GM21786 (cell line): ENCODE data around the gene ELMO3.

Experiments used
- ATAC-seq: cut with Tn5 transposase; IDR thresholded peaks from one replicate; pipeline ENCODE4 v1.9.1; 2021; ENCODE audit not compliant: unreplicated experiment

The ELMO3 gene

DNA sequence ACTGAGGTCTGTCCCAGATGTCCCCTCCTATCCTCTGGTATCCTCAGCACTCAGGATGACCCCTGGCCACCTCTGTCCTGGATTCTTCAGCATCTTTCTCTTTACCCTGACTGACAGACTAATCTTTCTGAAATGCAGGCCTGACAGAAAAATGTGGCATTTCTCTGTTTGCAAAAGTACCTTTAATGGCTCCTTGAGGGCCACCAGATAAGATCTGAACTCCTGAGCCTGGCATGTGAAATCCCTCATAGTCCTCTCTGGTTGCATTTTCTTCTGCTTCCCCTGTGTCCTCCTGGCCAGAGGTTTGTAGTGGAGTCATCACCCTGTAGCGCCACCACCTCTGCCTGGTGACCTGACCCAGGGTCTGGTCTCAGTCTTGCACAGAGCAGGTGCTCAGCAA, 2.0 kb upstream of the ELMO3 start:
- no peak for ATAC-seq

GRCh38 chr16:67197704-67198103, 1.2 kb upstream of the ELMO3 start:
- ATAC-seq: no peak

DNA sequence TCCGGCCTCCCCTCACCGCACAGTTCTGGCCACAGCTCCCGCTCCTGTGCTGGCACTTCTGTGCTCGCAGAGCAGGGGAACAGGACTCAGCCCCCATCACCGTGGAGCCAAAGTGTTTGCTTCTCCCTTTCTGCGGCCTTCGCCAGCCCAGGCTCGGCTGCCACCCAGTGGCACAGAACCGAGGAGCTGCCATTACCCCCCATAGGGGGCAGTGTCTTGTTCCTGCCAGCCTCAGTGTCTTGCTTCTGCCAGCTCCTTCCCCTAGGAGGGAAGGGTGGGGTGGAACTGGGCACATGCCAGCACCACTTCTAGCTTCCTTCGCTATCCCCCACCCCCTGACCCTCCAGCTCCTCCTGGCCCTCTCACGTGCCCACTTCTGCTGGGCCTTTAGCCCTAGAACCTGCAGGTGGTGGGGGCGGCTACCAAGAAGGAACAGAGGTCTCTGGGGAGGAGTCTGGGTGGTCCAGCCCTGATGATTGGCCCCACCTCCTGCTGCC, 645 bp upstream of the ELMO3 start:
- no peak for ATAC-seq

GRCh38 chr16:67199808-67200198, 872 bp downstream of the ELMO3 start:
- no peak for ATAC-seq

DNA sequence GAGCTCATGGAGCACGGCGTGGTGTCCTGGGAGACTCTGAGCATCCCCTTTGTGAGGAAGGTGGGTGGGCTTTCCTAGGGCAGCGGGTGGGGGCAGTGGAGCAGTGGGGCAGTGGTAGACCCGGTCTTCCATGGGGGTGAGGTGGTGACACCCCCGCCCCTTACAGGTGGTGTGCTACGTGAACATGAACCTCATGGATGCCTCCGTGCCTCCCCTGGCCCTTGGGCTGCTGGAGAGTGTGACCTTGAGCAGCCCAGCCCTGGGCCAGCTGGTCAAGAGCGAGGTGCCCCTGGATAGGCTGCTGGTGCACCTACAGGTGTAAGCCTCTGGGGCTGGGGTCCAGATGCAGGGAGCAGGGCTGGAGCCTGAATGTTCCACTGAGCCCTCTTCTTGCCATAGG, 1.6 kb downstream of the ELMO3 start:
- no peak for ATAC-seq

DNA sequence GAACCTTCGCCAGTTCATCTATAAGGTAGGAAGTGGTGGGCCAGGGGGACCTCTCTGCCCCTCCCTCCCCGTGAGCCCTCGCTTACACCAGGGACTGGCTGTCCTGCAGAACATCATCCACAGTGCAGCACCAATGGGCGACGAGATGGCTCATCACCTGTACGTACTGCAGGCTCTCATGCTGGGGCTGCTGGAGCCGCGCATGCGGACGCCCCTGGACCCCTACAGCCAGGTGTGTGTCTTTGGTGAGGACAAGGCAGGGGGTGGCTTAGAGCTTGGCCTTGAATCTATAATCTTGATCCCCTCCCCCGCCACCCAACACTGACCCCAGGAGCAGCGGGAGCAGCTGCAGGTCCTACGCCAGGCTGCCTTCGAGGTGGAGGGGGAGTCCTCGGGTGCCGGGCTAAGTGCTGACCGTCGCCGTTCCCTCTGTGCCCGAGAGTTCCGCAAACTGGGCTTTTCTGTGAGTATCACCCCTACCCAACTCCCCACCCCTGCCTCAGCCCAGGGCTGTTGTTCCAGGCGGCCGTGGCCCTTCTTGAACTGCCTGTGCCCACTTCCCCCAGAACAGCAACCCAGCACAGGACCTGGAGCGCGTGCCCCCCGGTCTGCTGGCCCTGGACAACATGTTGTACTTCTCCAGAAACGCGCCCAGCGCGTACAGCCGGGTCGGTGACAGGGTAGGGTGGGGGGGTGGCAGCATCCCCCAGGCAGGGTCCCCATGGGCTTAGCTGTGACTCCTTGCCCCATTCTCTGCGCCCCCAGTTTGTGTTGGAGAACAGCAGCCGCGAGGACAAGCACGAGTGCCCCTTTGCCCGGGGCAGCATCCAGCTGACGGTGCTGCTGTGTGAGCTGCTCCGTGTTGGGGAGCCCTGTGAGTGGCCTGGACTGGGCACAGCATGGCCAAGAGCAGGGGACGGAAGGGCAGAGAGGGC, 2.7 kb downstream of the ELMO3 start:
- no peak for ATAC-seq

DNA sequence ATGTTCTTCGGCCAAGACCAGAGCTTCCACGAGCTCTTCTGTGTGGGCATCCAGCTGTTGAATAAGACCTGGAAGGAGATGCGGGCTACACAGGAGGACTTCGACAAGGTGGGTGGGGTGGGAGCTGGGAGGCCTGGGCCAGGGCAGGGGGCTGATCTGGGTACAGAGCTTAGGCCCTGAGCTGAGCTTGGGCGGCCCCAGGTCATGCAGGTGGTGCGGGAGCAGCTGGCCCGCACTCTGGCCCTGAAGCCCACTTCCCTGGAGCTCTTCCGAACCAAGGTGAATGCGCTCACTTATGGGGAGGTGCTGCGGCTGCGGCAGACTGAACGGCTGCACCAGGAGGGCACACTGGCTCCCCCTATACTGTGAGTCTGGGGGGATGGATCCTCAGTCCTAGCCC, 3.5 kb downstream of the ELMO3 start:
- ATAC-seq: no peak

DNA sequence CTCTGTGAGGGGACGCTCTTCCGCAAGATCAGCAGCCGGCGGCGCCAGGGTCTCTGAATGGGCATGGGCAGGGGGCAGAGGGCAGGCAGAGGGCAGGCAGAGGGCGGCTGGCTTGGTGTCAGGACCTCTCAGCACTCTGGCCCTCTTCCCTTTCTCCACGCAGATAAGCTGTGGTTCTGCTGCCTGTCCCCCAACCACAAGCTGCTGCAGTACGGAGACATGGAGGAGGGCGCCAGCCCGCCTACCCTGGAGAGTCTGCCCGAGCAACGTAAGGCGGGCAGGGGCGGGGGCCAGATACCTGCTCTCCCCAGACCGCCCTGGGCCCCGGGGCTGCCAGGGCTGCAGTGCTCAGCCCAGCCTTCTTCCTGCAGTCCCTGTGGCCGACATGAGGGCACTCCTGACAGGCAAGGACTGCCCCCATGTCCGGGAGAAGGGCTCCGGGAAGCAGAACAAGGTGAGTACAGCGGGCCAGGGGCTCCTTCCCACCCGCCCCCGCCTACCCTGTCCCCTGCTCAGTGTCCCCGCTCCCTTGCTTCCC, 4.1 kb downstream of the ELMO3 start:
- ATAC-seq: no peak

GRCh38 chr16:67204076-67204475, 5.1 kb downstream of the ELMO3 start:
- ATAC-seq: no peak

DNA sequence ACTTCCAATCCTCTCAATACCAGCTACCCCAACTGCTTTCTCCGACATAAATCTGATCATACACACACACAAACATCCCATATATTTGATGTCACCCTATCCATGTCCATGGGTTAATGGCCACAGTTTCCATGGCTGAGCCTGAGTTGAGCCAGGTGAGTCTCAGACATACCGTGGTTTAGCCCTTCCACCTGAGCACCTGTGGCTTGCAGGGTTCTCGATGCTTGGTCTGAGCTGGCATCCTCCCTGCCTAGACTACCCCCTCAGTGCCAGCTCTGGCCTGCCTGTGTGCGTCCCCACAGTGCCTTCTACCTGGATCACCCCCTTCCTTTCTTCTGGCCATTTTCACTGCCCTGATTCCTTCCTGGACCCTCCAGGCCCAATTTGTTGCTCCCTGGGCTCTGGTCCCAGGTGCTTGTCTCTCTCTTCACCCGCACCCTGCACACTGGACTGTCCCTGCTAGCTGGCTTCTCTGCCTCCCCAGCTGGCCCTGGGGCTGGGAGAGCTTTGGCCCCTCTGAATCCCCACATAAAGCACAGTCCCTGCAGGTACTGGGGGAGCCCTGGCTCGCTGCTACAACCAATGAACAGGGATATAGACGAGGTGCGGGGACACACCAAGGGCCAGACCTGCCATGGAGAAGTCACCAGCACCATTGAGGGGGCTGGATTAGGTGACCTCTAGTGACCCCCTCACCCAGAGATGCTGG, 7.4 kb downstream of the ELMO3 start:
- no peak for ATAC-seq

DNA sequence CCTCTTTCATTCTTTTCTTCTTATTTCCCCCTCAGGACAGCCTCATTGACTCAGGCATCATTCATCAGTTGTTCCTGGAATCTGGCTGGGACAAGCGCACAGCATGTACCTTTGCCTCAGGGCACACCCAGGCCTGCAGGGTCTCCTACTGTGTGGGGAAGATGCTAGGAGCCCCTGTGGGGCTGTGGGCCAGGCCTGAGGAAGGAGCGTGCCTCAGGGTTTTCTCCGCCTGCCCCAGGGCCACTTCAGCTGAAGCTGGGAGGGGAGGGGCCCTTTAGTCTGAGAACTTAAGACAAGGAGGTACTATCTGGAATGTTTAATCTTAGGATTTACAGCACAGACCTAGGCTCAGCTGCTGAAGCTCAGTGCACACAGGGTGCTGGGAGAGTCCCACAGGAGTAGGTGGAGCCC, 7.9 kb downstream of the ELMO3 start:
- no peak for ATAC-seq

DNA sequence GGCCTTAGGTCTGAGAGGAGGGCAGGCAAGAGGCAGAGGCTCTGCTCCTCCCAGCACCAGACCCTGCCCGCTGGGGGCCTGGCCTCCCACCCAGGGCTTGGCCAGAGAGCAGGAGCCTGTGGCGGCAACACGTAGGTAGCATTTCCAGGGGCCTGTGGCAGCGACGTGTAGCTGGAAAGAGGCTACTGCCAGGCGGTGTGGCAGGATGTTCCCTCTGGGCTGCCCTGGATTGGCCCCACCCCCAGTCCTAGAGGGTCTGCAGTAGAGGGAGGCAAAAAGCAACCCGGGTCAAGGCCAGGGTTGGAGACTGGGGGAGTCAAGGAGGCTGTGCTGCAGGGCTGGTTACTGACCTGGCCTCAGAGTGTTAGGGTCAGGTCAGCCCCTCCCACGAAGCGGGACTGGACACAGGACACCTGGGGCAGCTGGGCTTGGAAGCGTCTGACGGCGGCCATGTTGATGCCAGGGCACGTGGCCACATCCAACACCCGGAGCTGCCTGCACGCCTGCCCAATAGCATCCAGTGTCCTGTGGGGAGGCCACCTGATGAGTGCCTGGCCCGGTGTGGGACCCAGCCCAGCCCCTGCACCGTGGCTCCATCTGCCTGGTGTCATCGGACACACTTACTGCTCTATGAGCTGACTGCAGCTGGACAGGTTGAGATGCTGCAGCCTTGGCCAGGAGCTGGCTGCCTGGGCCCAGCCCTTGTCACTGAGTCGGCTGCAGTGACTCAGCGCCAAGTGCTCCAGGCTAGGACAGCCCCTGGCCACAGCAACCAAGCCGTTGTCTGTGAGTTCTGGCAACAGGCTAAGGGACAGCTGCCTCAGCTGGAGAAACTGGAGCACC, 8.5 kb downstream of the ELMO3 start:
- no peak for ATAC-seq

DNA sequence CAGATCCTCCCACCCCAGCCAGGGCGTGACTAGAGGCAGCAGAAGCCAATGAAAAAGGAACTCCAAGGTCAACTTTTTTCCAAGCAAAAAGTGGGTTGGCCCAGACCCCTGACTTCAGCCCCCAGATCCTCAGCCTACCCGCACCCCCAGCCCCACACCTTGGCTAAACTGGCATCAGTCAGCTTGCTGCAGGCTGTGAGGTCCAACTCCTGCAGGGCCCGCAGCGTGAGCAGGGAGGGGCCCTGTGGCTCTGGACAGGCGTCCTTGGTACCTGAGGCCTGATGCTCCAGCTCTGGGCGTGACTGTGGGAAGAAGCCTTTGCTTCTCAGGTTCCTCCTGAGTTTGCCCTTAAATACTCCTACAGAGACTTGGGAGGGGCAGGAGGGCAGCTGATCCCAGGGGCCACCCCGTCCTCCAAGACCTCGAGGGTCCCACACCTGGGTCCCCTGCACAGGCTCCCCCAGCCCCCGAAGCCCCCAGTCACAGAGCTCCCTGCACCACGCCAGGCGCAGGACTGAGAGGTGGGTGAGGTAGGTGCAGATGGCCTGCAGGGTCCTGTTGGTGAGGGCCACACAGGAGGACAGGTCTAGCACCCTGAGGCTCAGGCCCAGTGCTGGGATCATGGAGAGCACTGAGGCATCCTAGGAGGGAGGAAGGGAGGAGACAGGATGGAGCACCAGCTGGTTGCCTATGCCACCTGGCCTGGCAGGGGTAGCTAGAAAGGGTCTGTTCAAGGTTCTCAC, 9.4 kb downstream of the ELMO3 start:
- ATAC-seq: no peak

DNA sequence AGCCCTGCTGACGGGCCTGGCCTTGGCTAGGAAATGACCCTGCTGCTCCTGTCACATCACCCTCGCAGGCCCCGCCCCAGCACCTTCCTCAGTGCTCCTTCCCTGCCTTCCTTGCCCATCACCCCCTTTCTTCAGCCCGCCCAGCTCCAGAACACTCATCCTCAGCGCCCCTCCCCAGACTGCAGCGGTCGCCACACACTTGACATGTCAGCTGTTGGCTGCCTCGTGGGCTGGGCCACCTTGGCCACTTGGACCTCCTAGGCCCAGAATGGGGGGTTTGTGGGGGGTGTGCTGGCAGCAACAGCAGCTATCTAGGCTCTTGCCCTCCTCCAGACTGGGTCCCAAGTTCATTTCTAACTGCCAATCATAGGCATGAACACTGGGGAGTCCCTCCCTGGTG, 10.6 kb downstream of the ELMO3 start:
- ATAC-seq: no peak

DNA sequence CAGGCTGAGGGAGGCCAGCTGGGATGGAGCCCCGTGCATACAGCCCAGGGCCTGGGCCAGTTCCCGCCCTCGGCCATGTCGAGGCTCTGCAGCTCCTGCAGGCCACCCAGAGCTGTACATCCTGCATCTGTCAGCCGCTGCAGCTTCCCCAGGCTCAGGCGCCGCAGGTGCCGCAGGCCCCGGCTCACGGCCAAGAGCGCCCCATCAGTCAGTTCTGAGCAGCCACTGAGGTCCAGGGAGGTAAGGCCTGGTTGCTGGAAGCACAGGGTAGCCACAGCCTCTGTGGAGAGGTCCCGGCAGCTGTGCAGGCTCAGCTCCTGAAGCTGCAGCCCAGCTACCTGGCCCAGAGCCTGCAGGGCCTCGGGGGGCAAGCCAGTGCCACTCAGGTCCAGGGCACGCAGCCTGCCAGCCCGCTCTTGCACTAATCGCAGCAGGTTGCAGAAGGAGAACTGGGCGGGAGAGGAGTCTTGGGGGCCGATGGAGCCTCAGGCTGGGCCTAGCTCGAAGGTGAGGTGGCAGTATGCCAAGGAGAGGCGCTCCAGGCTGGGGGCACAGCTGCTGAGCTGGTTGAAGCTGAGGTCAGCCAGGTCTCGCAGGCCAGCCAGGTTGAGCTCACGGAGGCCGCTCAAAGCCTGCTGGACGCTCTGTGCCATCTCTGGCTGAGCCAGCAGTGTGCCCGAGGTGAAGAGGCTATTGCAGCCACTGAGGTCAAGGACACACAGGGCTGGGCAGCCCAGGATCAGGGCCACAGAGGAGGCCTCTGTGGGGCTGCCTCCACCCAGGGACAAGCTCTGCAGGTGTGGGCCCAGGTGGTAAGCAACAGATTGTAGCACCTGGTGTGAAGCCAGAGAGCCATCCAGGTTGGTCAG, 11.4 kb downstream of the ELMO3 start:
- ATAC-seq: no peak

DNA sequence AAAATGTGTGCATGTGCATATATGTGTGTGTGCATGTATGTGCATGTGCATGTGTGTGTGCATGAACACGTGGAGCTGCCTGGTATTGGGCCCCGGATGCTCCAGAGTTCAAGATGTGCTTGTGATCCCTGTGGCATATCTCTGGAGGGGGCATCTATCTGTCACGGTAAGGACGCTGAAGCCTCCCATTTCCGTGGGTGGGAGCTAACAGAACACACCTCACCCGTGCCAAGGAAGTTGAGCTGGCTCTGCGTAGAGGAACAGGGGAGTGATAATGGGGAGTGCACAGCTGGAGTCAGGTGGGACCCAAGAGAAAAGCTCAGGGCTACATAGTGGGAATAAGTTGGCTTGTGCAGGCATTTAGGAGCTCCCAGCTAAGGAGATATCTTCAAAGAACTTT, 12.7 kb downstream of the ELMO3 start:
- no peak for ATAC-seq

GRCh38 chr16:67212766-67213165, 13.8 kb downstream of the ELMO3 start:
- ATAC-seq: no peak

- no peak for ATAC-seq
These were observed 14.5 kb downstream of the ELMO3 start for GRCh38 chr16:67213197-67214019.

GRCh38 chr16:67215706-67216105, 16.8 kb downstream of the ELMO3 start:
- ATAC-seq: no peak
